Measurements from ENCODE around the gene FREM3. TPM values are rescaled to one million over a fixed set of nuclear protein-coding genes. Genes with fewer than 3 reads are reported as not detected.

FREM3 gene
- total RNA-seq, 1 donor from 2014 or later, result under 0.01 TPM

Other genes with a start within 250 kb of the FREM3 start
- gene SMARCA5, start 187.0 kb downstream of the FREM3 start, total RNA-seq, result 58.0 TPM
- 0.25 TPM for gene GYPE, start 204.9 kb upstream of the FREM3 start, total RNA-seq

All from temporal lobe (tissue), 1 donor.